WTC11 (cell line): Measurements from ENCODE around the gene AKNAD1. TPM values are rescaled to one million over a fixed set of nuclear protein-coding genes. Genes with fewer than 3 reads are reported as not detected.
"Not testable (repeated sequence)": the region's sequence is repeated elsewhere in the genome, so short reads cannot be mapped to it uniquely, and the experiment has no call there.

Experiments used
- ATAC-seq: fragments of 200-7000 bp; cut with Tn5 transposase; 2 replicates; pipeline ENCODE4 v1.10.0; 2021; ENCODE audit warnings: mild to moderate bottlenecking, moderate library complexity
- CTCF ChIA-PET: fragments of 300-600 bp; sonication (Branson Sonifier 250); formaldehyde crosslinking; loops from one replicate; lab custom pipeline; 2021; ENCODE audit warnings: antibody characterized with exemption; lab: Charles Lee
- POLR2A ChIA-PET: fragments of 350-600 bp; sonication (Branson Sonifier 250); formaldehyde crosslinking; loops from one replicate; lab custom pipeline; 2021; ENCODE audit warnings: antibody characterized with exemption; lab: Charles Lee
- DNase-seq: peaks from one replicate; pipeline ENCODE4 v3.0.0; 2021; ENCODE audit warnings: low spot score
- H3K27ac Mint-ChIP-seq: 2 replicates; pipeline ENCODE4 v1.8.0; 2021; ENCODE audit warnings: mixed read lengths
- H3K27me3 Mint-ChIP-seq: 2 replicates; pipeline ENCODE4 v1.8.0; 2021; ENCODE audit warnings: low read depth, mild to moderate bottlenecking, moderate library complexity, mixed read lengths
- H3K36me3 Mint-ChIP-seq: 2 replicates; pipeline ENCODE4 v1.8.0; 2021; ENCODE audit warnings: mixed read lengths
- H3K4me1 Mint-ChIP-seq: 2 replicates; pipeline ENCODE4 v1.8.0; 2022; ENCODE audit warnings: mixed read lengths
- H3K4me3 Mint-ChIP-seq: 2 replicates; pipeline ENCODE4 v1.8.0; 2021; ENCODE audit warnings: mild to moderate bottlenecking, moderate library complexity, mixed read lengths
- H3K9me3 Mint-ChIP-seq: 2 replicates; pipeline ENCODE4 v1.8.0; 2021; ENCODE audit warnings: mixed read lengths
- ATF3 ChIP-seq: sonication (generic); formaldehyde crosslinking; conservative IDR thresholded peaks from 2 replicates; pipeline ENCODE4 v1.8.1; 2022; ENCODE audit warnings: mild to moderate bottlenecking, missing genetic modification reagents
- ELF4 ChIP-seq: sonication (generic); formaldehyde crosslinking; IDR thresholded peaks from 2 replicates; pipeline ENCODE4 v1.8.1; 2022; ENCODE audit warnings: low read depth, mild to moderate bottlenecking, moderate library complexity, missing genetic modification reagents
- HMGXB4 ChIP-seq: sonication (generic); formaldehyde crosslinking; IDR thresholded peaks from 2 replicates; pipeline ENCODE4 v1.8.1; 2023; ENCODE audit warnings: mild to moderate bottlenecking, moderate library complexity, missing genetic modification reagents
- KAT7 ChIP-seq: sonication (generic); formaldehyde crosslinking; IDR thresholded peaks from 2 replicates; pipeline ENCODE4 v1.8.1; 2023; ENCODE audit warnings: missing genetic modification reagents, mild to moderate bottlenecking, borderline replicate concordance
- MYBL2 ChIP-seq: sonication (generic); formaldehyde crosslinking; IDR thresholded peaks from 2 replicates; pipeline ENCODE4 v1.8.1; 2023; ENCODE audit warnings: mild to moderate bottlenecking, moderate library complexity, missing genetic modification reagents
- SP1 ChIP-seq: sonication (generic); formaldehyde crosslinking; conservative IDR thresholded peaks from 2 replicates; pipeline ENCODE4 v1.8.1; 2022; ENCODE audit warnings: missing genetic modification reagents
- TCF7 ChIP-seq: sonication (generic); formaldehyde crosslinking; IDR thresholded peaks from 2 replicates; pipeline ENCODE4 v1.8.0; 2022; ENCODE audit warnings: mild to moderate bottlenecking, low read depth, missing genetic modification reagents, moderate library complexity
- USF2 ChIP-seq: sonication (generic); formaldehyde crosslinking; IDR thresholded peaks from 2 replicates; pipeline ENCODE4 v1.8.1; 2023; ENCODE audit warnings: mild to moderate bottlenecking, missing genetic modification reagents, moderate library complexity
- ZBTB21 ChIP-seq: sonication (generic); formaldehyde crosslinking; IDR thresholded peaks from 2 replicates; pipeline ENCODE4 v1.8.1; 2023; ENCODE audit warnings: mild to moderate bottlenecking, missing genetic modification reagents, borderline replicate concordance
- ZNF121 ChIP-seq: sonication (generic); formaldehyde crosslinking; IDR thresholded peaks from 2 replicates; pipeline ENCODE4 v1.8.0; 2023; ENCODE audit warnings: missing genetic modification reagents
- ZNF263 ChIP-seq: sonication (generic); formaldehyde crosslinking; IDR thresholded peaks from 2 replicates; pipeline ENCODE4 v1.8.1; 2022; ENCODE audit warnings: low read depth, mild to moderate bottlenecking, moderate library complexity, missing genetic modification reagents
- ZNF281 ChIP-seq: sonication (generic); formaldehyde crosslinking; IDR thresholded peaks from 2 replicates; pipeline ENCODE4 v1.8.0; 2023; ENCODE audit warnings: mild to moderate bottlenecking, missing genetic modification reagents
- ZNF416 ChIP-seq: fragments of 250-450 bp; sonication (Bioruptor Pico); IDR thresholded peaks from 2 replicates; pipeline ENCODE4 v1.9.0; 2021; ENCODE audit warnings: mild to moderate bottlenecking, inconsistent platforms
- ZNF425 ChIP-seq: fragments of 250-450 bp; sonication (Bioruptor Pico); conservative IDR thresholded peaks from 2 replicates; pipeline ENCODE4 v1.9.0; 2021; ENCODE audit warnings: mild to moderate bottlenecking
- total RNA-seq: library from RNA; stranded (reverse); gene quantifications from 3 replicates; pipeline ENCODE4 v1.2.3, GENCODE V29; 2021

AKNAD1 gene
- total RNA-seq, 1 experiment from 2014 or later, result not detected

- Mint-ChIP-seq H3K4me1 (no peaks in the 10 kb centered on the region), H3K9me3 (peaks cover 34% of the 10 kb centered on the region), H3K27me3 (no peaks in the 10 kb centered on the region), H3K36me3 (peaks cover 63% of the 10 kb centered on the region), H3K4me3 (no peak overlapping the region), H3K27ac (no peak overlapping the region)
- TF ChIP-seq SP1 (CRISPR knock-in tag) (no peak), ZNF416 (CRISPR knock-in tag) (no peak)
- no peak for ATAC-seq
- ChIA-PET POLR2A (interaction anchor here (0.7 kb wide), 1 partner anchor 108 kb away, joined by 7 read pairs; no protein-coding TSS in a partner anchor), CTCF (interaction anchor here (0.6 to 1.2 kb wide), 2 partner anchors 44 to 89 kb away, joined by 3 to 4 read pairs; no protein-coding TSS in a partner anchor)
- DNase-seq, result no peak
Observed at GRCh38 chr1:108792420-108792819, 64.5 kb downstream of the AKNAD1 start.

- POLR2A ChIA-PET, result no interaction called here
- ATAC-seq, result no peak
- Mint-ChIP-seq H3K27ac (no peak overlapping the region), H3K27me3 (peaks cover under 1% of the 10 kb centered on the region; the same call in 1 of the 2 replicates), H3K4me3 (no peak overlapping the region), H3K36me3 (peaks cover 70% of the 10 kb centered on the region), H3K9me3 (peaks cover 40% of the 10 kb centered on the region)
- no peak for DNase-seq
- CTCF ChIA-PET, result no interaction called here
- no peak for TF ChIP-seq TCF7 (CRISPR knock-in tag)
- no peak for TF ChIP-seq ZNF263 (CRISPR knock-in tag)
- TF ChIP-seq, all 79 proteins: peak for 0
- H3K4me1 Mint-ChIP-seq, result no peaks in the 10 kb centered on the region
Observed at GRCh38 chr1:108791790-108792189, 65.1 kb downstream of the AKNAD1 start.

- H3K4me3 Mint-ChIP-seq, result no peak overlapping the region
- POLR2A ChIA-PET, result no interaction called here
- peaks cover 81% of the 10 kb centered on the region for H3K36me3 Mint-ChIP-seq
Observed at GRCh38 chr1:108785880-108786279, 71.0 kb downstream of the AKNAD1 start.

GRCh38 chr1:108785264-108785663, 71.6 kb downstream of the AKNAD1 start:
- CTCF ChIA-PET, result no interaction called here
- peaks cover 4% of the 10 kb centered on the region; the same call in 1 of the 2 replicates for H3K4me1 Mint-ChIP-seq
- DNase-seq (no peak), ATAC-seq (no peak)
- H3K4me3 Mint-ChIP-seq, result no peak overlapping the region
- POLR2A ChIA-PET, result no interaction called here
- no peak for TF ChIP-seq MYBL2 (CRISPR knock-in tag)
- H3K36me3 Mint-ChIP-seq, result peaks cover 77% of the 10 kb centered on the region
- peaks cover 3% of the 10 kb centered on the region for H3K27me3 Mint-ChIP-seq
- no peak overlapping the region for H3K27ac Mint-ChIP-seq
- peaks cover 50% of the 10 kb centered on the region for H3K9me3 Mint-ChIP-seq

More at GRCh38 chr1:108785880-108786279, 71.0 kb downstream of the AKNAD1 start:
- TF ChIP-seq USF2 (CRISPR knock-in tag) (no peak), ZNF425 (CRISPR knock-in tag) (no peak), ZBTB21 (CRISPR knock-in tag) (no peak)
- Mint-ChIP-seq H3K9me3 (peaks cover 56% of the 10 kb centered on the region), H3K4me1 (peaks cover 2% of the 10 kb centered on the region; the same call in 1 of the 2 replicates), H3K27ac (no peak overlapping the region), H3K27me3 (peaks cover 3% of the 10 kb centered on the region)
- DNase-seq, result no peak
- CTCF ChIA-PET, result no interaction called here
- ATAC-seq, result no peak

- H3K4me3 Mint-ChIP-seq, H3K27me3 Mint-ChIP-seq, ATAC-seq, CTCF ChIA-PET, DNase-seq, H3K27ac Mint-ChIP-seq, H3K4me1 Mint-ChIP-seq, POLR2A ChIA-PET: not testable (repeated sequence)
- Mint-ChIP-seq H3K9me3 (peaks cover 35% of the 10 kb centered on the region), H3K36me3 (peaks cover 65% of the 10 kb centered on the region)
Observed at GRCh38 chr1:108781575-108781944, 75.3 kb downstream of the AKNAD1 start.

GRCh38 chr1:108780937-108781574, 75.8 kb downstream of the AKNAD1 start:
- H3K9me3 Mint-ChIP-seq, result peaks cover 30% of the 10 kb centered on the region
- ChIA-PET POLR2A (no interaction called here), CTCF (no interaction called here)
- no peaks in the 10 kb centered on the region; the same call in 1 of the 2 replicates for H3K27me3 Mint-ChIP-seq
- no peak for ATAC-seq
- no peak for DNase-seq
- peaks cover 4% of the 10 kb centered on the region; the same call in 1 of the 2 replicates for H3K4me1 Mint-ChIP-seq
- H3K4me3 Mint-ChIP-seq, result no peak overlapping the region
- H3K27ac Mint-ChIP-seq, result no peak overlapping the region
- H3K36me3 Mint-ChIP-seq, result peaks cover 60% of the 10 kb centered on the region
- TF ChIP-seq ATF3 (CRISPR knock-in tag) (no peak), ZNF121 (CRISPR knock-in tag) (no peak), KAT7 (CRISPR knock-in tag) (no peak), HMGXB4 (CRISPR knock-in tag) (no peak), ZNF281 (no peak), ELF4 (no peak)
